GM12872 (cell line): ENCODE measurements around the gene C1D.

ENCODE experiments used
- CTCF ChIP-seq: IDR thresholded peaks from 3 replicates; pipeline ENCODE4 v1.5.1; 2011; ENCODE audit warnings: low read depth, mild to moderate bottlenecking, low read length, moderate library complexity; ENCODE audit not compliant: insufficient read depth

C1D gene

DNA sequence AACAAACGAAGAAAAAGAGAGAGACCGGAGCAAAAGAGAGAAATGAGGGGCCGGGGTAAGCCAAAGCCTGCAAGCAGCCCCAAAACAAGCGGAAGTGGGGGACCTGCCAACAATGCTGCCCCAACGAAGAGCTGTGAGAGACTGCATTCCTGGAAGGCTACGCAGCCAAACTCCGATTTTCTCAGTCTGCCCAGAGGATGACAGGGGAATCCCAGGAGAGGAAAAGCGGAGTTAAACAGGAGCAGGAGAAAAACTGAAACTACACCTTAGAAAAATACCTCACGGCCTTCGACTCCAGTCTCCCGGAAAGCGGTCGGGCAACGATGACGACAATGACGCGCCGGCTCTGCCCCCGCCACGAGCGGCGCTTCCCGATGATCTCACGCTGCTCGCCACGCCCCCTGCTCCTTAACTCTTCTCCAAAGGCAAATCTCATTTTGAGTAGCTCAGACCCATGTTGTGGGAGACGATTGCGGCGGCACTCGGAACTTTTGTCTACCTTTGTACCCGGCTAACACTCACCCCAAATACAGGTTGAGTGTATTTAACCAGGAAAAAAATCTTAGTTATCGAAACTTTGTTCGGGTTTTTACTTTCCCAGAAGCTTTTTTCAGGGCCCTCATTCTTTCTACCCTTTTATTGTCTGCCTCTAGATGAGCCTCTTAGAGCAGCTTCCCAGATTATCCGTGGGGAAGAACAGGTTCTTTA, at the start of gene C1D:
C1D (minus strand) TSS at position 325 of the 708 bp plus-strand sequence. CDS start 15,694 bp downstream, outside the sequence.
- TF ChIP-seq CTCF, result no peak

GRCh38 chr2:68110102-68110501, 47.3 kb upstream of the C1D start:
- no peak for TF ChIP-seq CTCF

GRCh38 chr2:68108120-68108519, 45.3 kb upstream of the C1D start:
- no peak for TF ChIP-seq CTCF

GRCh38 chr2:68107475-68107874, 44.7 kb upstream of the C1D start:
- no peak for TF ChIP-seq CTCF

DNA sequence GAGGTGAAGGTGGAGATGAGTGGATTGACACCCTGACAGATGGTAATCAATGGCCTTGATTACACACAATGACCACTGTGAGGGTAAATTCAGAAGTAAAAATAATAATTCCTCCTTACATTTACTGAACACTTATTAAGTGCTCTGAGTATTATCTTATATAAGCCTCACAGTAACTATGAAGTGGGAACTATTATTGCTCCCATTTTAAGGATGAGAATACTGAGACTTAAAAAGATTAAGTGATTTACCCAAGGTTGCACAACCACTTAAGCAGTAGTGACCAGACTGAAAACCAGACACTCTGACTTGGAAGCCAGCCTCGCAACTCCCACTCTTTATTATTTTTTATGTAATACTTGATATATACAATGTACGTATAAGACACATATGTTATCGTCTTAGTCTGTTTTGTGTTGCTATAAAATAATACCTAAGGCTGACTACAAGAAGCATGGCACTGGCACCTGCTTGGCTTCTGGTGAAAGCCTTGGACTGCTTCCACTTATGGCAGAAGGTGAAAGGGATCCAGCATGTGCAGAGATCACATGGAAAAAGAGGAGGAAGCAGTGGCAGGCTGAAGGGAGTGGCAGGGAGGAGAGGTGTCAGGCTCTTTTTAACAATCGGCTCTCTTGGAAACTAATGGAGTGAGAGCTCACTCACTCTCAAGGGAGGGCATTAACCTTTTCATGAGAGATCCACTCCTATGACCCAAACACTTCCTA, 41.5 kb upstream of the C1D start:
- TF ChIP-seq CTCF, result no peak

DNA sequence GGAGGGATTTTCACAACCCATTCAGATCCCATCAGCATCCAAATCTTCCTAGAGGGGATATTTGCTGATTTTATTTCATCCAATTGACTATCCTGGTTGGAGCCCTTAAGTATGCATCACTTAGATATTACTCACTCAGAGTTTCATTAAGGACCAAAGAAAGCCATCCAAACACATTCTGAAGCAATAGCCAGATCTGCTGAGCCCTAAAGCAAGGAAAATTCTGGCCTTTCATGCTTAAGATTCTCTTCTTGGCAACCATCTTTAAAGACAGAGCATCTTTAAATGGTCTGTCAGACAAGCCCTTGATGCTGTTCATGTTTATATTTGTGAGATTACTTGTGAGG, 40.9 kb upstream of the C1D start:
- no peak for TF ChIP-seq CTCF

DNA sequence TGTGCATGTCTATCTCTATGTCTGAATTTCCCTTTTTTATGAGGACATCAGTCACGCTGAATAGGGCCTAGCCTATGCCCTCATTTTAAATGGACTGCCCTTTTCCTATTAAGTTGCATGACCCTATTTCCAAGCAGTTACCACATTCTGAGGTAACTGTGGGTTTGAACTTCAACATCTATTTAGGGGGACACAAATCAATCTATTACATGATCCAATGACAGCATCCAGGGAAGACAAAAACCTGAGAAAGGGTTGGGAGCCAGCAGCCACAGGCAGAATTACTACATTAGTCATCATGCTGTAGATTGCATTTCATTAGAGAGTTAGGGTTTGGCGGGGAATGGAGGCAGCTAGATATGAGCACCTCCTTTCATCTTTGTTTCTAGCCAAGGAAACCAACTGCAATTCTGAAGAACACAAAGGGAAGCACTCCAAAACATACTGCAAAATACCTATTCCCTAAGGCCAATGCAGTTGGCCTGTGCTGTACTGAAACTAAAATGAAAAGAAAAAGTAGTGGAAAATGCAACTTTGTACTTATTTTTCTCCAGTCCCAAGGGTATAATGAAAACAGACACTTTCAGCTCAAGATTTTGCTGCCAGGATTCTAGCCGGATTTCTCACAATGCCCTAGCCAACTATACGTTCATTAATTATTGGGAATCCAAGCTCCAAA, 40.4 kb upstream of the C1D start:
- no peak for TF ChIP-seq CTCF
